Measurements from ENCODE around the gene ALG5.

The ALG5 gene

GRCh38 chr13:36914648-36915047, 84.5 kb downstream of the ALG5 start:
- DNase-seq = no peak

GRCh38 chr13:36913463-36913862, 85.7 kb downstream of the ALG5 start:
- DNase-seq = peak; percentile 33

GRCh38 chr13:36912973-36913372, 86.2 kb downstream of the ALG5 start:
- no peak for DNase-seq

GRCh38 chr13:36912369-36912768, 86.8 kb downstream of the ALG5 start:
- no peak for DNase-seq

GRCh38 chr13:36910545-36910944, 88.6 kb downstream of the ALG5 start:
- no peak for DNase-seq

- DNase-seq = no peak
Observed at GRCh38 chr13:36907821-36908220, 91.3 kb downstream of the ALG5 start.

- no peak for DNase-seq
Observed at GRCh38 chr13:36907266-36907665, 91.9 kb downstream of the ALG5 start.

GRCh38 chr13:36905944-36906343, 93.2 kb downstream of the ALG5 start:
- DNase-seq = no peak

- DNase-seq = peak; percentile 100
Observed at GRCh38 chr13:36903925-36904595, 95.1 kb downstream of the ALG5 start.

Measured in COR-L47 (cell line).